NK-92 (cell line): ENCODE data around the gene GTPBP4.
"Not testable (repeated sequence)": the region's sequence is repeated elsewhere in the genome, so short reads cannot be mapped to it uniquely, and the experiment has no call there.

Source experiments
- DNase-seq: peaks from one replicate; lab custom pipeline; 2025; ENCODE audit not compliant: unreplicated experiment; lab: John Stamatoyannopoulos, UW

Gene GTPBP4

GRCh38 chr10:988667-989545 lies 672 bp downstream of the GTPBP4 start:
- DNase-seq: no peak

DNA sequence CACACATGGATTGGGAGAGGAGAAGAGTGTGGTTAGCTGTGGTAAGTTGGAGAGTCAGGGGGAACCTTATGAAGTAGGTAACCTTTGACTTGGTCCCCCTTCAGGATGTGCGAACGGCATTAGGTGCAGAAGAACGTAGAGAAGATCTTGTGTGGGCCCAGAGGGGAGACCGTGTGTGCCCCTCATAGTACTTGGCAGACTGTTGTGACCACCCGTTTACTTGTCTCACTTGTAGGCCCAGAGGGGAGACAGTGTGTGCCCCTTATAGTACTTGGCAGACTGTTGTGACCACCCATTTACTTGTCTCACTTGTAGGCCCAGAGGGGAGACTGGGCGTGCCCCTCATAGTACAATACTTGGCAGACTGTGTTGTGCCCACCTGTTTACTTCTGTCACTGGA lies 2.6 kb downstream of the GTPBP4 start:
- no peak for DNase-seq

DNA sequence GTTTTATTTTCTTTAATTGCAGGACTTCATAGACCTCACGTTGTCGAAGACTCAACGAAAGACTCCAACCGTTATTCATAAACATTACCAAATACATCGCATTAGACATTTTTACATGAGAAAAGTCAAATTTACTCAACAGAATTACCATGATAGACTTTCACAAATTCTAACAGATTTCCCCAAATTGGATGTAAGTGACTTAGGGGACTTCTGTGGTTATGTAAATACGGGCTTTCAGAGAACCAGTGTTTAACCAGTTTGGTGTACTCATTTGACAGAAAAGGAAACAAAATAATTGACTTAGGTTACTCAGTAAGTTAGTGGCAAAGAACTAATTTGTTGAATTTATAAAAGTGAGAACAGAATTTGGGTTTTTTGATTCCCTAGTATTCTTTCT lies 4.2 kb downstream of the GTPBP4 start:
- no peak for DNase-seq

DNA sequence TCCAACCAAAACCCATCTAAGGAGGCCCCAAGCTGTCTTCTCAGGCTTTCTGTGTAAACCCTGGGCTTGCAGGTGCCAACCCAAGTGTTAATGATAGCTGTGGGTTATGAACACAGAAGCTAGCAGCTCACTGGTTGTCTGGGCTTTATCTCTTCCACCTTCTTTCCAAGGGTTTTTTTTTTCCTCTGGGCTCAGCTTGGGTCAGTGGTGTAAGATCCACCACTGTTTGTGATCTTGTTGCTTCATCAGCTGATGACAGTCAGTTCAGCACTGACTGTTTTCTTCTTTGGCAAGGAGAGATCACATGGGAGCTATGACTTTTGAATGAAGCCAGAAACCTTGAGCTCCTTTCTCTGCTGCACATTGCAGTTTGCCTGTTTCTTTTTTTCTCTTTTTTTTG lies 4.6 kb downstream of the GTPBP4 start:
- DNase-seq: no peak

DNA sequence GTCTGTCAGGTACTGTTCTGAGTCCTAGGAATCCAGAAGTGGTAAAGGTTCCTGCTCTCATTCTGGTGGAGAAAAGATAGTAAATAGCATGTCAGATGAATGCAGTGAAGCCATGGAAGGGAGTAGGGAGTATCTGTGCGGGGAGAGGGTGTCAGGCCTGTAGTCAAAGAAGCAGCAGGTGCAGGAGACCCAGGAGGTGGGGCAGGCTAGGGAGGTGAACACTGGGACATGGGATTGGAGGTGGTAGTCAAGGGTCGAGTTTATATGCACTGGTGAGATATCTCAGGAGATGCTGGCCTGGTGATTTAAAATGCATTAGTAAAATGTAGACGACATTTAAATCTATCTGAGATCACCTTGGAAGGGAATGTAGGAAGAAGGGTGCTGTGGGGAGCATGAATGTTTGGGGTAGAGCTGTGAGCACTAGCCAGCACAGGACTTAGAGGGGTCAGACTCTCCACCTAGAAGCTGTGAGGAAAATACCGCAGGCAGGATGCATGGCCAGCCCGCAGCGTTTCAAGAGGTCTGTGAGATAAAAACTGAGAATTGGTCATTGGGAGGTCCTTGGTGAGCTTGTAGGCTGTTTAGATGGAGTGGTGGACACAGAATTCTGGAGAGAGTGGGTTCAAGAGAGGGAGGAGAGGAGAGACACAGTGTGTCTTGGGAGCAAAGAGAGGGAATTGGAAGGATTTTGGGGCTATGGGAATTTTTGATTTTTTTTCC lies 6.8 kb downstream of the GTPBP4 start:
- DNase-seq: no peak

GRCh38 chr10:995559-995926 lies 7.3 kb downstream of the GTPBP4 start:
- DNase-seq: no peak

GRCh38 chr10:996031-996430 lies 7.8 kb downstream of the GTPBP4 start:
- no peak for DNase-seq

DNA sequence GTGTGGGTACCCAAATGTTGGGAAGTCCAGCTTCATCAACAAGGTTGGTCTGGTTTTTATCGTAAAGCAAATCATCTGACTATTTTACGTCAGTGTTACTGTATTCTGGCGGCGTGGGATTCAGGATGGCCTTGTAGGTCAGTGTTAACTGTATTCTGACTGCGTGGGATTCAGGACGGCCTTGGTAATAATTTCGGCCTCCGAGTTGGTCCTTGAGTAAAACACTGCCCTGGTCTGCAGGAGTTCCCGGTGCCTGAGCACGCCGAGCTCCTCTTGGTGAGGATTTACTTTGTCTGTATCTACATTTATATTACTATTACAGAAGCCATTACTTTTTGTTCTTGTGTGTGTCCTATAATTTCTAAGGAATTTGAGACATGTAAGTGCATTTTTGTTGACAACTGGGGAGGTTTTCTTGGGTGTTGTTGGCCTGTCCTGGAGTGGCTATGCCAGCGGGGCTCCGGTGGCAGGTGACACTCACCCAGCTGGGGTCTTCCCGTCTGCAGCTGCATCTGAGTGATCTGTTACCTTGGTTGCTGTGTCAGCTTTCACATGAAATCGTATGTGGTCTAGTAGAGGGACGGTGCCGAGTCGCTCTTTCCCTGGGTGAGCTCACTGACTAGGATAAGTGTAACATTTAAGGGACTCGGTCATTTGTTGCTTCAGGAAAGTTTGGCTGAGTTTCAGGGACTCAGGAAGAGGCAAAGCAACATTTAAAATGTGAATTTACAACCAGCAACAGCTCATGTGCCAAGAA lies 9.2 kb downstream of the GTPBP4 start:
- DNase-seq: no peak

GRCh38 chr10:1002425-1003006 lies 14.3 kb downstream of the GTPBP4 start:
- DNase-seq: no peak

GRCh38 chr10:1003884-1004670 lies 15.8 kb downstream of the GTPBP4 start:
- DNase-seq: no peak

DNA sequence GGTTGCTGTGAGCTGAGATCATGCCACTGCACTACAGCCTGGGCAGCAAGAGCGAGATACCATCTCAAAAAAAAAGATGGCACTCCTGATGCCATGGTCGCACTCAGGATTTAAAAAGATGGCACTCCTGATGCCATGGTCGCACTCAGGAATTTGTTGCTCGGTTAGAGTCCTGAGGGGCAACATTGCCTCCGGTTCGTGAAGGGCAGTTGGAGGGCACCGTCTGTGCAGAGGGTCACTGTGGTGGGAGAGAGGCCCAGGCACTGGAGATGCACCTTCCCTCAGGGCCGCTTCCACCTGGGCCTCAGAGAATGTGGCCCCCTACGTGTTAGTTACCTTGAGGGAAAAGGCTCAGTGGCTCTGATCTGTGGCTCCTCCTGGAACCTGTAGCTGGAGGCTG lies 18.3 kb downstream of the GTPBP4 start:
- DNase-seq: no peak

GRCh38 chr10:1007583-1007982 lies 19.3 kb downstream of the GTPBP4 start:
- DNase-seq: no peak

DNA sequence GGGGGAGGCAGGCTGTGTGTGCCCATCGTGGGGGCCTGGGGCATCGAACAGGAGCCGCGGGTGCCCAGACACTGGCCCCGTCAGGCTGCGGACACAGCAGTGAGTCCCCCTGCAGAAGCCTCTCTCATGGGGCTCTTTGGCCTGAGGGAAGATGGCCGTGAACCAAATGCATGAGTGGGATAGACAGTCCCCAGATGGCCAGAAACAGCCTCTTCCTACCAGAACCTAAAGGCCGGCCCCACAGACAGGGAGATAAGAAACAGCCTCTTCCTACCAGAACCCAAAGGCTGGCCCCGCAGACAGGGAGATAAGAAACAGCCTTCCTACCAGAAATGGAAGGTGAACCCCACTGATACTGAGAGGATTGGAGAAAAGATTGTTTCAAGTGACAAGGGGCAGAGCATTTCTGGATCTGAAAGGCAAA lies 20.8 kb downstream of the GTPBP4 start:
- DNase-seq: no peak

DNA sequence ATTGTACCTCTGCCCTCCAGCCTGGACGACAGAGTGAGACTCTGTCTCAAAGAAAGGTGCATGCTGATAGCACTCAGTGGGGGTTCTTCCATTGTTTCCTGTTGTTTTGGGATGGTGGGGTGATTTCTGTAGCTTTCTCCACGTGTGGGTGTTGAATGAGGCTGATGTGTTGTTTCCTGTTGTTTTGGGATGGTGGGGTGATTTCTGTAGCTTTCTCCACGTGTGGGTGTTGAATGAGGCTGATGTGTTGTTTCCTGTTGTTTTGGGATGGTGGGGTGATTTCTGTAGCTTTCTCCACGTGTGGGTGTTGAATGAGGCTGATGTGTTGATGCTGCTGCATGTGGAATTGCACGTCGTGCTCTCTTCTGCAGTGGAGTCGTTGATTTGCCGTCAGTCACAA lies 21.7 kb downstream of the GTPBP4 start:
- not testable (repeated sequence) for DNase-seq

DNA sequence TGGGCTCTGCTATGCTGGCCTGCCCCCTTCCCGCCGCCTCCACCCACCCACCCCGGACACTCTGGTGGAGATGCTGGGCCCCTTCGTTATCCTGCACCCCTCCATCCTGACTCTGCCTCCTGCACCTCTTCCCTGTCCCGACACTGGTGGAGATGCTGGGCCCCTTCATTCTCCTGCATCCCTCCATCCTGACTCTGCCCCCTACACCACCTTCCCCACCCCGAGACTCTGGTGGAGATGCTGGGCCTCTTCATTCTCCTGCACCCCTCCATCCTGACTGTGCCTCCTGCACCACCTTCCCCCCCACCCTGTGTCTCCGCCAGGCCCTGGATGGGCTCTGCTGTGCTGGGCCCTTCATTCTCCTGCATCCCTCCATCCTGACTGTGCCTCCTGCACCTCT lies 22.5 kb downstream of the GTPBP4 start:
- DNase-seq: no peak

GRCh38 chr10:1011696-1012095 lies 23.5 kb downstream of the GTPBP4 start:
- DNase-seq: no peak

- no peak for DNase-seq
These were observed 27.5 kb downstream of the GTPBP4 start for GRCh38 chr10:1015688-1016087.

DNA sequence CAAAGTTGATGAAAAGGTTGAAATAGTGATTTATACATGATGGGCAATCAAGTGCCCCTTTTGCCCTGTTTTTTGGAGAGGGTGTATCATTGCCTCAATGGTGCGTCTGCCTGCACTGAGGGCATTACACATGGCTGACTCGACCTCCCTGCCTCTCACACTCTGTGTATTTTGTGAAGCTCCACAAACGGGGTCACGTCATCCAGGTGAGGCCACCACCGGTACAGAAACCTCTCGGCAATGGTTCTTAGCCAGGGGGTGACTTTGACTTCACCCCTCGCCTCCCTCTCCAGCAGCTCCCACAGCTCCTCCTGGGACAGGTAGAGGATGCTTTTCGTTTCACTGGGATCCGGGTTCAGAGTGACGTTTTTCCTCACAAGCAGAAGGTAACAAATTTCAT lies 31.1 kb downstream of the GTPBP4 start:
- no peak for DNase-seq

DNA sequence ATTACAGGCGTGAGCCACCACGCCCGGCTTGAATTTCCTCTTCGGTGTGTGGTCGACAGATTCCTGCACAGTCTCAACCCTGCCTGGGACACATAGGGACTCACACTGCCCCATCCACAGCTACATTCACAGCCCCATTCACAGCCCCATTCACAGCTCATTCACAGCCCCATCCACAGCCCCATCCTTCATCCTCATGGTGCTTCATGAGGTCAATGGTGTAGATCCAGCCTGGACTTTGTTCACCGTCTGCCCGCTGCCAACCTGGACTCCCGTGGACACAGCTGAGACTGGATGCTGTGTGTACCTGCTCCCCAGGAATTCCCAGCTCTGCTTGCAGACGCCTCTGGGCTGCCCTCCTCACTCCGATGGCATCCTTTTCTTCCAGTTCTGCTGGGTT lies 32.2 kb downstream of the GTPBP4 start:
- no peak for DNase-seq

DNA sequence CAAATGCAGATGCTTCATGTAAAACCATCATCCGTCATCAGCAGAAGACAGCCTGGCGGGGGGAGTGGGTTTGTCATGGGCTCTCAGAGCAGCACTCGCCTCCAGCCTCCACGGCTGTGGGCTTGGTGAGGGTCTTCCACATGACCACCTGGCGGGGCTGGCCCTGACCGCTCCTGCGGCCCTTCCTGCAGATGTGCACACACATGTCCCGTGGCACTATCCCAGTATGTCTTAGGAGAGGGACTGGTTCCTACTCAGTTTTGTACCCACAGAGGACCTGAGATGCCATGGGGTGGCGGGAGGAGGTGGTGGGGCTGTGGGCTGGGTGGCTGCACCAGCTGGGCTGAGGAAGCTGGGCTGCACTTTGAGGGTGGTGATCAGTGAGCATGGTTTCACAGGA lies 32.7 kb downstream of the GTPBP4 start:
- DNase-seq: no peak

DNA sequence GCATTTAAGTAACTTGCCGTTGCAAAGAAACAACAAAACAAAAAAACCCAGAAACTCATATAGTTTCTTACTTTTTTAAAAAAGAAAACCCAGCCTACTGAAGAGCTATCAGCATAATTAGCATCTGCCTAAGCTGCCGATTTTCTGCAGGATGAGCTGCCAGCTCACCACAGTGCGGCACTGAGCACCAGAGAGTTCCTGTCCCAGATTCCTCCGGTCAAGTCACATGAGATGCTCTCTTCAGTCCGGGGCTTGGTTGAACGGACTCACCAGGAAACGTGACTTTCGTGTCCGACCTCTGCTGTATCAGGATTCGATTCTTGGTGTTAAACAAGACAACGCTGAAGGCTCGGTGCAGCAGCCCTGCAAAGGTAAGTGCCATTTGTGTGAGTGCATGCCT lies 34.2 kb downstream of the GTPBP4 start:
- no peak for DNase-seq
